Measurements from ENCODE around the gene MMP24.
"Not testable (repeated sequence)": the region's sequence is repeated elsewhere in the genome, so short reads cannot be mapped to it uniquely, and the experiment has no call there.

The MMP24 gene

GRCh38 chr20:35262321-35262720 lies 35.8 kb downstream of the MMP24 start:
- H3K4me1 Mint-ChIP-seq (ENCODE audit: low read depth); H3K4me3 Mint-ChIP-seq; H3K27me3 Mint-ChIP-seq (ENCODE audit: low read depth); H3K27ac Mint-ChIP-seq; H3K9me3 Mint-ChIP-seq: not testable (repeated sequence)
- peaks cover 18% of the 10 kb centered on the region for H3K36me3 Mint-ChIP-seq (ENCODE audit: low read depth)

- not testable (repeated sequence) for H3K4me3 Mint-ChIP-seq; H3K4me1 Mint-ChIP-seq (ENCODE audit: low read depth); H3K9me3 Mint-ChIP-seq; H3K27ac Mint-ChIP-seq; H3K27me3 Mint-ChIP-seq (ENCODE audit: low read depth)
- H3K36me3 Mint-ChIP-seq (ENCODE audit: low read depth) = peaks cover 21% of the 10 kb centered on the region
Observed at GRCh38 chr20:35262731-35263531, 36.4 kb downstream of the MMP24 start.

- H3K27ac Mint-ChIP-seq = no peak overlapping the region
- no peaks in the 10 kb centered on the region for H3K9me3 Mint-ChIP-seq
- H3K4me1 Mint-ChIP-seq (ENCODE audit: low read depth) = no peaks in the 10 kb centered on the region
- H3K27me3 Mint-ChIP-seq (ENCODE audit: low read depth) = no peaks in the 10 kb centered on the region
- peaks cover 16% of the 10 kb centered on the region for H3K36me3 Mint-ChIP-seq (ENCODE audit: low read depth)
- H3K4me3 Mint-ChIP-seq = no peak overlapping the region
Observed at GRCh38 chr20:35263532-35264341, 37.2 kb downstream of the MMP24 start.

DNA sequence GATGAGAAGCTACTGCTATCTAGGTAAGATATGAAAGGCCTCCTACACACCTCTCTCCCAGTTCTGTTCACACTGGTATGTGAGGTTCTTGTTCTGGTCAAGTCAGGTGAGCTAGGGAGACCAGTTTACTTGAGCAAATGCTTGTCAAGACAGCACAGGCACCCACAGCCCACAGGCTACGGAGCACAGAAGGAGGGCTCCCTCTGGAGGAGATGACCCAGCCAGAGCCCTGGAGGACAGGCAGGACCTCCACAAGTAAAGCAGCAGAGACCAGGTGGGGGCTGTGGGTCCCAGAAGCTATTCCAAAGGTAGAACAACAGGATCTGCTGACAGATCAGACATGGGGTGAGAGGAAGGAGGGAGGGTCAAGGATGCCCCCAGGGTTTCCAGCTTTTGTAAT lies 38.3 kb downstream of the MMP24 start:
- no peak overlapping the region for H3K27ac Mint-ChIP-seq
- H3K4me1 Mint-ChIP-seq (ENCODE audit: low read depth) = no peaks in the 10 kb centered on the region
- H3K4me3 Mint-ChIP-seq = no peak overlapping the region
- no peaks in the 10 kb centered on the region for H3K9me3 Mint-ChIP-seq
- H3K27me3 Mint-ChIP-seq (ENCODE audit: low read depth) = no peaks in the 10 kb centered on the region
- peaks cover 20% of the 10 kb centered on the region for H3K36me3 Mint-ChIP-seq (ENCODE audit: low read depth)

GRCh38 chr20:35267092-35267491 lies 40.6 kb downstream of the MMP24 start:
- no peaks in the 10 kb centered on the region for H3K4me1 Mint-ChIP-seq (ENCODE audit: low read depth)

GRCh38 chr20:35269055-35269781 lies 42.7 kb downstream of the MMP24 start:
- no peaks in the 10 kb centered on the region for H3K9me3 Mint-ChIP-seq
- no peak overlapping the region for H3K4me3 Mint-ChIP-seq
- H3K27ac Mint-ChIP-seq = no peak overlapping the region
- peaks cover 21% of the 10 kb centered on the region for H3K36me3 Mint-ChIP-seq (ENCODE audit: low read depth)
- no peaks in the 10 kb centered on the region for H3K4me1 Mint-ChIP-seq (ENCODE audit: low read depth)
- no peaks in the 10 kb centered on the region for H3K27me3 Mint-ChIP-seq (ENCODE audit: low read depth)

More at GRCh38 chr20:35267092-35267491, 40.6 kb downstream of the MMP24 start:
- no peak overlapping the region for H3K4me3 Mint-ChIP-seq
- H3K27ac Mint-ChIP-seq = no peak overlapping the region
- H3K36me3 Mint-ChIP-seq (ENCODE audit: low read depth) = peaks cover 28% of the 10 kb centered on the region
- no peaks in the 10 kb centered on the region for H3K27me3 Mint-ChIP-seq (ENCODE audit: low read depth)
- H3K9me3 Mint-ChIP-seq = no peaks in the 10 kb centered on the region

- Mint-ChIP-seq H3K27ac (no peak overlapping the region), H3K27me3 (ENCODE audit: low read depth) (no peaks in the 10 kb centered on the region), H3K4me1 (ENCODE audit: low read depth) (no peaks in the 10 kb centered on the region), H3K9me3 (no peaks in the 10 kb centered on the region), H3K36me3 (ENCODE audit: low read depth) (peaks cover 21% of the 10 kb centered on the region), H3K4me3 (no peak overlapping the region)
Observed at GRCh38 chr20:35270021-35270902, 43.8 kb downstream of the MMP24 start.

GRCh38 chr20:35271073-35271882 lies 44.8 kb downstream of the MMP24 start:
- Mint-ChIP-seq H3K4me1 (ENCODE audit: low read depth) (peaks cover 1% of the 10 kb centered on the region), H3K27me3 (ENCODE audit: low read depth) (no peaks in the 10 kb centered on the region), H3K27ac (no peak overlapping the region), H3K36me3 (ENCODE audit: low read depth) (peaks cover 21% of the 10 kb centered on the region), H3K4me3 (no peak overlapping the region), H3K9me3 (no peaks in the 10 kb centered on the region)

GRCh38 chr20:35271904-35272303 lies 45.4 kb downstream of the MMP24 start:
- Mint-ChIP-seq H3K36me3 (ENCODE audit: low read depth) (peaks cover 15% of the 10 kb centered on the region), H3K9me3 (no peaks in the 10 kb centered on the region), H3K4me3 (no peak overlapping the region), H3K4me1 (ENCODE audit: low read depth) (peaks cover 1% of the 10 kb centered on the region), H3K27me3 (ENCODE audit: low read depth) (no peaks in the 10 kb centered on the region), H3K27ac (no peak overlapping the region)

- Mint-ChIP-seq H3K27me3 (ENCODE audit: low read depth) (no peaks in the 10 kb centered on the region), H3K9me3 (no peaks in the 10 kb centered on the region), H3K36me3 (ENCODE audit: low read depth) (peaks cover 24% of the 10 kb centered on the region), H3K4me3 (no peak overlapping the region), H3K27ac (no peak overlapping the region), H3K4me1 (ENCODE audit: low read depth) (peaks cover 2% of the 10 kb centered on the region)
Observed at GRCh38 chr20:35273449-35274171, 47.1 kb downstream of the MMP24 start.

- Mint-ChIP-seq H3K9me3 (no peaks in the 10 kb centered on the region), H3K36me3 (ENCODE audit: low read depth) (peaks cover 24% of the 10 kb centered on the region), H3K27ac (no peak overlapping the region), H3K4me3 (no peak overlapping the region), H3K27me3 (ENCODE audit: low read depth) (no peaks in the 10 kb centered on the region), H3K4me1 (ENCODE audit: low read depth) (peaks cover 2% of the 10 kb centered on the region)
Observed at GRCh38 chr20:35274172-35275092, 47.9 kb downstream of the MMP24 start.

GRCh38 chr20:35275741-35276251 lies 49.3 kb downstream of the MMP24 start:
- Mint-ChIP-seq H3K27me3 (ENCODE audit: low read depth) (no peaks in the 10 kb centered on the region), H3K4me1 (ENCODE audit: low read depth) (peaks cover 2% of the 10 kb centered on the region), H3K27ac (no peak overlapping the region), H3K4me3 (peak overlapping the region; percentile 99), H3K9me3 (no peaks in the 10 kb centered on the region), H3K36me3 (ENCODE audit: low read depth) (peaks cover 26% of the 10 kb centered on the region)
